WERI-Rb-1 (cell line): Measurements from ENCODE around the gene KCNIP4.

Experiments used
- DNase-seq: peaks from one replicate; pipeline ENCODE4 v3.0.0-alpha.2; 2020
- H3K27ac ChIP-seq: fragments of 250-450 bp; sonication (Bioruptor Pico); 2 replicates; pipeline ENCODE4 v1.5.1; 2020; ENCODE audit warnings: mild to moderate bottlenecking, moderate library complexity
- H3K27me3 ChIP-seq: fragments of 250-450 bp; sonication (Bioruptor Pico); 2 replicates; pipeline ENCODE4 v1.5.1; 2021; ENCODE audit warnings: mild to moderate bottlenecking, low read depth, moderate library complexity; ENCODE audit not compliant: insufficient read depth, severe bottlenecking
- H3K36me3 ChIP-seq: fragments of 250-450 bp; sonication (Bioruptor Pico); 2 replicates; pipeline ENCODE4 v1.5.1; 2020; ENCODE audit warnings: mild to moderate bottlenecking, moderate library complexity
- H3K4me3 ChIP-seq: 2 replicates; pipeline ENCODE4 v1.5.1; 2011; ENCODE audit warnings: low read depth, mild to moderate bottlenecking, control low read depth, low read length
- H3K9me3 ChIP-seq: fragments of 250-450 bp; sonication (Bioruptor Pico); 2 replicates; pipeline ENCODE4 v1.5.1; 2021; ENCODE audit warnings: mild to moderate bottlenecking, moderate library complexity; ENCODE audit not compliant: severe bottlenecking
- TF ChIP-seq, protein P1 (sequence below): IDR thresholded peaks from 2 replicates; pipeline ENCODE4 v1.5.1; 2011; ENCODE audit warnings: low read depth, mild to moderate bottlenecking, control low read depth, inconsistent platforms, low read length

Gene KCNIP4

DNA sequence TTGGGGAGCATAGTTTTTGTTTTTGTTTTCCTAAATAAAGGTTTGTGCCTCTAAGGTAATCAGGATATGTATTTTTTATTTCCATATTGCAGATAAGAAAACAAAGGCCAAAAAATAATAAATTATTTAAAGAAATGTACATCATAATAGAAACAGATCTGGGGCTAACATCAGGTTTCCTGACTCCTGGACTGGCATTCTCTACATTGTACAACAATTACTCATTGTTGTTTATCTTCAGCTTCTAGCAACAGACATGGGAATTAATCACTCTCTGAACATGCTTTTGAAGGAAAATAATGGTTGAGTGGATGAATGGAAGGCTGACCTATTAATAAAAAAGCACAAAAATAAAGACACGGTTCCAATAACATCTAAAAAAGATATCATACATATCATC lies 146.2 kb downstream of the KCNIP4 start:
- no peak overlapping the region for H3K27ac ChIP-seq
- DNase-seq, result no peak

DNA sequence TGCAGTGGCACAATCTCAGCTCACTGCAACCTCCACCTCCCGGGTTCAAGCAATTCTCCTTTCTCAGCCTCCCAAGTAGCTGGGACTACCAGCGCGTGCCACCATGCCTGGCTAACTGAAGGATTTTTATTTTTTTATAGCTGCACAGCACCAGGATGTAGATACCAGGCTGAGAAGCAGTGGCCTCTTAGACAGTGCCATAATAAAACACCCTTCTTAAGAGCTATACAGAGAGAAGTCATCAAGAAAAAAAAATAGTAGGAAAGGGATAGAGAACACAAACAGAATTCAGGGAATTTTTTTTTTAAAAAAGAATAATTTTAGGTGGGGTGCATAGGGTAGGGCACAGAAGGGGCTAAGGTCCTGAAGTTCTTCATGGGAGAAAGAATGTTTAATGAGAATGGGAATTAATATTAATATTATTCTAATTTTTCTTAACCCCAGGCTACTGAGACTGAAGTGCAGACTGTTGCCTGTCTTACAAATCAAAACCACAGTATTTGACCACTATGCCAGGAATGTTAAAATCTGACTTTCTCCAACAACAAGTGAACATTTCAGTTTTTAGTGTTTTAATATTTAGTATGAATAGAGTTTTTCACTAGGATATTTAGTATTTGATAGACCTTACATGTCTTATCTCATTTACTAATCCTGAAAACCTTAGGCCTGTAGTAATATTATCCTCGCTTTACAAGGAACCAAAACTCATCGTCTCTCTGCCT lies 146.7 kb downstream of the KCNIP4 start:
- Histone ChIP-seq H3K9me3 (peaks cover under 1% of the 10 kb centered on the region), H3K27ac (no peak overlapping the region), H3K4me3 (no peak overlapping the region), H3K36me3 (no peaks in the 10 kb centered on the region), H3K27me3 (no peaks in the 10 kb centered on the region)
- TF ChIP-seq, protein P1, sequence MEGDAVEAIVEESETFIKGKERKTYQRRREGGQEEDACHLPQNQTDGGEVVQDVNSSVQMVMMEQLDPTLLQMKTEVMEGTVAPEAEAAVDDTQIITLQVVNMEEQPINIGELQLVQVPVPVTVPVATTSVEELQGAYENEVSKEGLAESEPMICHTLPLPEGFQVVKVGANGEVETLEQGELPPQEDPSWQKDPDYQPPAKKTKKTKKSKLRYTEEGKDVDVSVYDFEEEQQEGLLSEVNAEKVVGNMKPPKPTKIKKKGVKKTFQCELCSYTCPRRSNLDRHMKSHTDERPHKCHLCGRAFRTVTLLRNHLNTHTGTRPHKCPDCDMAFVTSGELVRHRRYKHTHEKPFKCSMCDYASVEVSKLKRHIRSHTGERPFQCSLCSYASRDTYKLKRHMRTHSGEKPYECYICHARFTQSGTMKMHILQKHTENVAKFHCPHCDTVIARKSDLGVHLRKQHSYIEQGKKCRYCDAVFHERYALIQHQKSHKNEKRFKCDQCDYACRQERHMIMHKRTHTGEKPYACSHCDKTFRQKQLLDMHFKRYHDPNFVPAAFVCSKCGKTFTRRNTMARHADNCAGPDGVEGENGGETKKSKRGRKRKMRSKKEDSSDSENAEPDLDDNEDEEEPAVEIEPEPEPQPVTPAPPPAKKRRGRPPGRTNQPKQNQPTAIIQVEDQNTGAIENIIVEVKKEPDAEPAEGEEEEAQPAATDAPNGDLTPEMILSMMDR, result no peak
- DNase-seq, result no peak

More for the DNA sequence above, 146.2 kb downstream of the KCNIP4 start:
- Histone ChIP-seq H3K36me3 (no peaks in the 10 kb centered on the region), H3K27me3 (no peaks in the 10 kb centered on the region), H3K4me3 (no peak overlapping the region), H3K9me3 (peaks cover 3% of the 10 kb centered on the region)
- TF ChIP-seq, protein P1, result no peak

DNA sequence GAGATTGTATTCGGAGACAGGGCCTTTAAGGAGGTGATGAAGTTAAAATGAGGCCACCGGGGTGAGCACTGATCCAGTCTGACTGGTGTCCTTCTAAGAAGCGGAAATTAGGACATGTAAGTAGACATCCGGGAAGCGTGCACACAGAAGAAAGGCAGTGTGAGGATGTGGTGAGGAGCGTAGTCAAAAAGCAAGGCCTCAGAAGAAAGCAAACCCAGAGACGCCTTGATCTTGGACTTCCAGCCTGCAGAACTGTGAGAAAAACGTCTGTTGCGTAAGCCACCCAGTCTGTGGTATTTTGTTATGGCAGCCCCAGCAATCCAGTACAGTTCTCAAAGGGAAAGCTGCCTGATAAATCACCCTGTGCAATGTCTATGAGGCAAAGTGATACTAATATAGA lies 153.5 kb downstream of the KCNIP4 start:
- DNase-seq, result no peak
- TF ChIP-seq, protein P1, result no peak
- no peaks in the 10 kb centered on the region for H3K36me3 ChIP-seq
- no peak overlapping the region for H3K4me3 ChIP-seq
- no peak overlapping the region for H3K27ac ChIP-seq
- no peaks in the 10 kb centered on the region for H3K27me3 ChIP-seq
- no peaks in the 10 kb centered on the region for H3K9me3 ChIP-seq

DNA sequence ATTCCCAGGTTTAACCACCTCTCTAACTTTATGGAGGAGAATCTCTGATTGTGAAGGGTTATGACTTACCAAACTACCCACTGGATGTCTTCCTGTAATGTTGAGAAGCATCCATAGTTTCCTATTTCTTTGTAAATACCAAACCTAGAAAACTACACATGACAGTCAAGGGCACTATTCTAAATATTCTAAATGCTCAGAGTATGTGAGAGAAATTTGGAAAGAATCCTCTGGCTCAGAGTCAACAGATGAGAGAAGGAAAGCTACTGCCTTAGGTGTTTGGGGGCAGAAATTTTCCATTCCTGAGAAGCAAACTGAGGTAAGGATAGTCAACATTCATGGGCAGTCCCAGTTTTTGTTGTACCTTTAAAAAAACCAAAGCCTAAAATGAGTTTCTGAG lies 155.8 kb downstream of the KCNIP4 start:
- TF ChIP-seq, protein P1, result no peak
- DNase-seq, result no peak
- Histone ChIP-seq H3K9me3 (no peaks in the 10 kb centered on the region), H3K27me3 (no peaks in the 10 kb centered on the region), H3K27ac (no peak overlapping the region), H3K36me3 (no peaks in the 10 kb centered on the region), H3K4me3 (no peak overlapping the region)

DNA sequence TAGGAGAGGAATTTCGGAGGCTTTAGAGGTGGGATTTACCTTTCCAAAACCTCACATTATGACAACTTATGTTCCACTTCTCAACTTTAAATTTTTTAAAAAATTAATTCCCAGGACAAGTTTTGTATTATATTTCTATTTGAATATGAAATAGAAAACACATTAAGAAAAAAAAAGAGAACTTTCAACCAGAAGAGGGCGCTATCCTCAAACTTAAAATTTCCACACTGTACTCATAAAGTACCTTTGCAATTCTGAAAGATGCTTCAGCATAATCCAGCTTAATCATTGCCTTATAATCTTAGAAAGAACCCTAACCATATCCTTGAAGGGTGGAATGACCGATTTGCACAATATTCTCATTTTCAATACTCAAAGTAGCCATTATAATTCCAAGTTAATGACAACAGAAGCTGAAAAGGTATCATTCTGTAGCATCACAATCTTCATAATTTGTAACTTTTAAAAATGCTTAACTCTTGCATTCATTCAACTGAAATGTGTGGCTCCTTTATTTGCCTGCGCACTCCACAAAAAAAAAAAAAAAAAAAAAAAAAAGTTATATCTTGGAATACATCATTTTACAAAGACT lies 158.0 kb downstream of the KCNIP4 start:
- Histone ChIP-seq H3K27ac (no peak overlapping the region), H3K9me3 (no peaks in the 10 kb centered on the region), H3K36me3 (no peaks in the 10 kb centered on the region), H3K4me3 (no peak overlapping the region), H3K27me3 (no peaks in the 10 kb centered on the region)
- TF ChIP-seq, protein P1, result peak; percentile 21; the same call in 1 of the 2 replicates
- no peak for DNase-seq

DNA sequence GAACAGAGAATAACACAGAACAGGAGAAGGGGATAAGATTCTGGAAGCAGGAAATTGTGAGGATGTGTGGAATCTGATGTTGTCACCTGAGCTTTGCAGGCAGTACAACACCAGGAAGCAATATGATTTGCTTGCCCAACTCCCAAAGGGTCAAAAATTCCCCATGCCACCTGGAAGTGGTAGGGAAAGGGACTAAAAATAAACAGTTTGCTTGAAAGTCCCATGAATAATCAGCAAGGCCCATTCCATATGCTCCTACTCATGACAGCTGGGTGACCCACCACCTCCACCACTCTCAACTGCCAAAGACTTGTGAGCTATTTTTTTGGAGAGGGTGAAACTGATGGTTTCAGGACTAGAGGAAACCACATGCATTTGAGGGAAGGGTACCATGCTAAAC lies 168.4 kb downstream of the KCNIP4 start:
- TF ChIP-seq, protein P1, result no peak
- no peaks in the 10 kb centered on the region for H3K27me3 ChIP-seq
- no peak for DNase-seq
- H3K9me3 ChIP-seq, result no peaks in the 10 kb centered on the region
- H3K4me3 ChIP-seq, result no peak overlapping the region
- no peaks in the 10 kb centered on the region for H3K36me3 ChIP-seq
- H3K27ac ChIP-seq, result no peak overlapping the region
